Ureter (tissue), 1 donor: ENCODE results near the gene SAMD13. TPM values are rescaled to one million over a fixed set of nuclear protein-coding genes. Genes with fewer than 3 reads are reported as not detected.
"Not testable (repeated sequence)": the region's sequence is repeated elsewhere in the genome, so short reads cannot be mapped to it uniquely, and the experiment has no call there.

Experiments
- DNase-seq: peaks from one replicate; pipeline ENCODE4 v3.0.0-alpha.2; 2020; ENCODE audit warnings: low spot score
- total RNA-seq: library from RNA; stranded (reverse); gene quantifications from one replicate; pipeline ENCODE4 v1.2.4, GENCODE V29; 2023
- donor health status: DM: yes; HTN: yes; CAD: no.

Gene SAMD13
- total RNA-seq, 1 donor from 2014 or later = 4.7 TPM

- DNase-seq = no peak
Measured at GRCh38 chr1:84283381-84283780, 18.1 kb upstream of the SAMD13 start.

DNA sequence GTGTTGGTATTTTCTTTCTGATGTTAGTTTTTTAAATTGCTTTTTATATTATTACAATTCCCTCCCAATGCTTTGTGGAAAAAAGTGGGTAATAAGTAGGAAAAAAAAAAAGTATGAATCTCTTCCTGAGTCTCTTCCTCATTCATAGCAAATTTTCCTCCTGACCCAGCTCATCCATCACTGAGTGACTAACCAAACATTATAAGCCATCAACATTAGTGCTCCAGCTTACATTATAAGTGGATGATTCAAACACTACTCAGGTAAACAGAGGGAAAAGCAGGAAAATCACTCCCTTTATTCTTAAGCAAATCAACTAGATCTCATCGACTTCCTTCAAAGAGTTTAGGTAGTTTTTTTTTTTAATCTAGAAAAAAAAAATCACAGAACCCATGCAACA is 15.4 kb upstream of the SAMD13 start:
- DNase-seq = no peak

GRCh38 chr1:84287389-84287788 is 14.1 kb upstream of the SAMD13 start:
- not testable (repeated sequence) for DNase-seq

GRCh38 chr1:84289169-84289785 is 12.2 kb upstream of the SAMD13 start:
- no peak for DNase-seq

GRCh38 chr1:84291882-84292655 is 9.4 kb upstream of the SAMD13 start:
- no peak for DNase-seq

- DNase-seq = no peak
Measured at GRCh38 chr1:84293766-84294165, 7.7 kb upstream of the SAMD13 start.

DNA sequence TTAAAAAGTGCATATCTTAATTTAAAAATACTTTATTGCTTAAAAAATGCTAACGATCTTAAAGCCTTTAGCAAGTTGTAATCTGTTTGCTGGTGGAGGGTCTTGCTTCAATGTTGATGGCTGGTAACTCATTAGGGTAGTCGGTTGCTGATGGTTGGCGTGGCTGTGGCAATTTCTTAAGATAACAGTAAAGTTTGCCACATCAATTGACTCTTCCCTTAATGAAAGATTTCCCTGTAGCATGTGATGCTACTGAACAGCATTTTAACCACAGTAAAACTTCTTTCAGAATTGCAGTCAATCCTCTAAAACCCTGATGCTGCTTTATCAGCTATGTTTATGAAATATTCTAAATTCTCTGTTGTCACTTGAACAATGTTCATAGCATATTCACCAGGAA is 6.8 kb upstream of the SAMD13 start:
- DNase-seq = no peak

- DNase-seq = no peak
Measured at GRCh38 chr1:84297546-84298244, 3.8 kb upstream of the SAMD13 start.

DNA sequence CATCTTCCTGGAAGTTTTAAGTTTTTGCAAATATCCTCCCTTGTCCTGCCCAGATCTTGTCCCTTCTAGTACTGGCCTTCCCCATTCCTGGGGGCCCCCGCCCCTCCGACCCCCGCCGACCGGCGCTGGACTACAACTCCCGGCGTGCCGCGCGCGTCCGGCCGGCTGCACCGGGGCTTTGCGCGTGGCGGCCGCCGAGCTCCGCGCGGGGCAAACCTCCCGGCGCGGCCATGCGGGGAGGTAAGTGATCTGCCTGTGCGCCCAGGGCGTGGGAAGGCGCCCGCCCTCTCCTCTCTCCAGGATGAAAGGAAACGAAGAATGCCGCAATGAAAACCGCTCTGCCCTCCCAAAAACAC is 3.2 kb upstream of the SAMD13 start:
- DNase-seq = peak; percentile 51

DNA sequence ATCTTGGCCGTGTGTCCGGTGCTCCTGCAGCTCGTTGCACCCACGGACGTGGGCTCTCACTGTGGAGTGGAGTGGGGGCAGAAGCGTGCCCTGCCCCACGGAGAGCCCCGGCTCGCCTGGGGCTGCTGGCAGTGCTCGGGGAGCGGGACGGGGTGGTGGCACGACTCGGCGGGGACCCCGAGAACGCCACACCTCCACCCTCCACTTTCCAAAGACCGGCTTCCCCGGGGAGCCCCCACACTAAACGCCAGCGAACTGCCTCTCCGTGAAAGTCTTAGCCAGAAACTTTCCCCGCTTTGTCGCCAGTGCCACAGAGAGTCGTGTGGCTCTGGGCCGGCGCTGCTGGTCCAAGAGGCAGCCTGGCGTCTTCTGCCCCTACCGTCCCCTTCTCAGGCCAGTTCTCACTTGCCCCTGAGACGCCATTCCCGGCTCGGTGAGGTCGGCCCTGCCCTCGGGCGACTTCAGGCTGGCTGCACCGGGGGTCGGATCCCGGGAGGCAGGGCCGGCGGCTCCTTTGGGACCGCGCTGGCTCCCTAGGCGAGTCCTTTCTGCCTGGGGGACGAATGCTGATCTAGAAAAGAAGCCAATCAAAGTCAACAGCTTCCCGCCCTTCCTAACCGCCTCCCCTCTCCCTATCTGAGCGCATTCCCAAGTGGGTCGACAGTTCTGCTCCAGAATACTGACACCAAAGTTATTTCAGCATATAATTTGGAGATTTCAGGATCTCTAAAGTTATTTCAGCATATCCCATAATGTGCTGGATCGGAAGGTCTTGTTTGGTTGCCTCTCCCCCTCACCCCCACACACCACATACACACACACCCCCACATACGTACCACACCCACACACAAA is 2.6 kb upstream of the SAMD13 start:
- DNase-seq = peak; percentile 50

DNA sequence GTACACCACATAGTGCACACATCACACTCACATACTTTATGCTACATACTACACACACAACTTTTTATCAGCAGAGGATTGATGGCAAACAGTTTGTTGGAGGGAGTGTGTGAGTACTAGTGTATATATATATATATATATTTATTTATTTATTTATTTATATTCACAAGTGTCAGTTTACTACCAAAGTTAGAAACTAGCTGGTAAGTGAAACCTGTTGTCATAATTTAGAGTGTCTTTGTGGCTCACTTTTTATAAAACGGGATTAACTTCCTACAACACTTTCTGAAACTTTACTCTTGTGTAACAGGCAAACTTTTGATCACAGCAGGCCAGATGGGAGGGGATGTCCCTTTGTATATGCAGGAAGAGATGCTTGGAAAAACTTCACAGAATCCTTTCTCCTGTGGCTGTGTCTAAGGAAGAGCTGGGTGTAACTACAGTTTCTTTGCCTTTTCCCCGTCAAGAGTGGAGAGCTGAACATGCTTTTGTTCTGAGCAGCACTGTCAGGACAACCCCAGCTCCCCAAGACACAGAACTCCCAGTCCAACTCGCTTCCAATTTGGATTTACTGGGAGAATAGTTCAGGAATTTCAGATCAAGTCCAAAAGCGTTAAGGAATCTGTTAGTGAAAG is 1.9 kb upstream of the SAMD13 start:
- DNase-seq = no peak

GRCh38 chr1:84300501-84300900 is 1.0 kb upstream of the SAMD13 start:
- DNase-seq = no peak

- DNase-seq = no peak
Measured at GRCh38 chr1:84301785-84302385, 377 bp downstream of the SAMD13 start.

DNA sequence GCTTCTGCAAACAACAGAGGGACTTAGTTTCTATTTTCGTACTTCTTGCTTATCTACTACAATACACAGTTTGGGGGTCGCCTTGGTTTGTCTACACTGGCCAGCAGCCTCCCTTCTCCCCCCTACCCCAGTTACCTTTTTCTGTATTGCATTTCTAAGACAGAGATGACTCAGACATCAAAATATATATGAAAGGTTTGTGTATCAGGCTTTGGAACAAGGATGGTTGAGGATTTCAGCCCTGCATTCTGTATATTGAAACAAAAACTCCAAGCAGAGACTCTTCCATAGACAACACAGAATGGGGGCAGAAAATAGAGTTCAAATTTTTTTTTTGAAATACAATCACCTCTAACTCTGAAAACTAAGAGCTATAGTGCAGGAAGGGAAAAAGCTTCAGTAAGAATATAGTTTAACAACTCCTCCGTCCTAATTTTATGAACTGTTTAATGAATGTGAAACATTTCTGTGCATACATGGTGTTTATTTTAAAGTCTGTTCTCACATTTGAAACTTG is 1.9 kb downstream of the SAMD13 start:
- DNase-seq = no peak

DNA sequence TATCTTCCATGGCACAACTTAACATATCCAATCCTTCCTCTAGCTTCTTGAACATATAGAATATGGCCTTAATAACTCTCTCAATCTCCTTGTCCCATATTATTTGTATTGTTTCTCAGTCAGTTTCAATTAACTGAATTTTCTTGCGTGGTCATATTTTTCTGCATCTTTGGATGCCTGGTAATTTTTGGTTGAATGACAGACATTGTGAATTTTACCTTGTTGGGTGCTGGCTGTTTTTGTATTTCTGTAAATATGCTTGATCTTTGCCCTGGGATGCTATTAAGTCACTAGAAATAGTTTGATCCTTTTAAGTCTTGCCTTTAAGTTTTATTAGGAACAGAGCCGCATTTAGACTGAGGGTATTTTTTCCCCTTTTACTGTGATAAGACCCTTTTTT is 5.9 kb downstream of the SAMD13 start:
- no peak for DNase-seq

DNA sequence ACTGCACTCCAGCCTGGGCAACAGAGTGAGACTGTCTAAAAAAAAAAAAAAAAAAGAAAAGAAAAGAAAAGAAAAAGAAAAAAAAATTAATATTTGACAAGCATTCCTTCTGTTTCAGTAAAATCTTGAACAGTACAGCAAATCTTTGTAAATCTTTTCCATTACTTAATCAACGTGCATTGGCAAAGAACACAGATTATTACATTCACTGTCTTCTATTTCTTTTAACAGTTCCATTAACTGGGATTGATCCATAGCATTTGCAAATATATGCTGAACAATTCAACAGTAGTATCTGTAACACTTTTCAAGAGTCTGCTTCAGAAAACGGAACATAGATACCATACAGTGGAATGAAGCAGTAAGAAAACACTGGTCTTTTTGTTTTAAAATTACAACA is 9.8 kb downstream of the SAMD13 start:
- no peak for DNase-seq

GRCh38 chr1:84319662-84320061 is 18.2 kb downstream of the SAMD13 start:
- no peak for DNase-seq

- no peak for DNase-seq
Measured at GRCh38 chr1:84327830-84328229, 26.3 kb downstream of the SAMD13 start.

- DNase-seq = no peak
Measured at GRCh38 chr1:84330125-84330984, 28.8 kb downstream of the SAMD13 start.

DNA sequence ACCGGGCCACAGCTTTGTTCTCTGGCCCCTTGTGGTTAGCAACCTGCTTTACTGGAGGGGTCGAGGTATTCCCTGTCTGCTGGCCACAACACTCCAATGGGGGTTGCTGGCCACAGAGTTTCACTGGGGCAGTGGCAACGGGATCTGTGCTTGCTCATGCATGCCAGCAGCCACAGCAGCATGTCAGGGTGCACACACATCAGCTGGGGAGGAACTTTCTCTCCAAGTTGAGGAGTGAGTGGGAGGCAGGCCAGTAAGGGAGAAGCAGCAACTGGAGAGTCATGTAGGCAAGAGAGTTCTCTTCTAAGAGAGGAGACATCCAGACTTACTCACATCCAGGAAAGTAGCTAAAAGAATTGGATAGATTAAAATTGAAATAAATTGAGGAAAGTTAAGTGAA is 38.0 kb downstream of the SAMD13 start:
- DNase-seq = no peak
